ENCODE data around the gene ZNF529. TPM values are rescaled to one million over a fixed set of nuclear protein-coding genes. Genes with fewer than 3 reads are reported as not detected.
A peak's percentile ranks its signal among the peaks of the same experiment; 100 is the strongest.

Gene ZNF529
- total RNA-seq, 1 experiment from 2014 or later = 15.6 TPM

DNA sequence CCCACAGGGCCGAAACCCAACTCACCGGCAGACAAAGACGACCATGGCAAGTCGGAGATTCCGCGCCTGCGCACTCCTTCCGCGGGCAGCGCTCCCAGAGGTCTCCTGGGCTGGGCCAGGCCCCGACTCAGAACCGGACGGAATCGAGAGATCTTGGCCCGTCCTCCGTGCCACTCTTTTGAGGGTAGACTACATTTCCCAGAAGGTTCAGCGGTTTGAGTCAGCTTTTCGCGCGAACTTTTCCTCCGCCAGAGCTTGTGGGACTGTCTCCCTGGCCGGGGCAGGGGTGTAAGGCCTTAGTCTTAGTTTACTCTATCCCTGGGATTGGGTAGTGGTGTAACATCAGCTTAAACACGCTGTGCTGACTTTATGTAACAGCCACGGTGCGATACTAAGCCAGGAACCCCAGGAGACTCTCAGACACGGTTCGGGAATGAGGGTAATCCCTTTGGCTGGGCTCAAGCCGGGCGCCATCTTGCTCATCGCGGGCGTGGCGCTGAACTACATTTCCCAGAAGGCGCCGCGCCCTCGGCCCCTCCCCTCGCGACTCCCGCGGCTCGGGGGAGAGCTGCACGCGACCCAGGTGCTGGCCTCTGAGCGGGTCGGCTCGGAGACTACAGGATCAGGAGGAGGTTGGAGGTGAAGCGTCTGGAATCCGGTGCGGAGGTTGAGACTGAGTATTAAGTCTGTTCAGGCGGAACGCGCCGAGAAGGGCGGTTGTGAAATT is 44.7 kb downstream of the ZNF529 start, which contains the start of gene ZNF260:
Gene ZNF260 (minus strand): TSS at position 78 of the 727 bp plus-strand sequence. CDS start 13,033 bp downstream, outside the sequence.
- in situ Hi-C loops (cut with HindIII; ENCODE audit: low pct_unique_long_range_greater_than_20kb, low sequenced_read_pairs) (no loop called here), intact Hi-C loops (cut with micrococcal nuclease; ENCODE audit: unreplicated experiment) (no loop called here)
- peaks cover 39% of the 10 kb centered on the region for H3K9me3 ChIP-seq (ENCODE audit: control insufficient read depth, insufficient read depth, low read depth, low read length)
- peak within 1 kb of the TSS; percentile 72 to 95 for H3K4me3 ChIP-seq (ENCODE audit: low read depth in 2 of 2, low read length in 2 of 2)
- peaks cover 9% of the 10 kb centered on the region; the same call in 1 of the 2 replicates for H3K36me3 ChIP-seq (ENCODE audit: control insufficient read depth, insufficient read depth, low read length)
- H3K27me3 ChIP-seq (ENCODE audit: control insufficient read depth, insufficient read depth, low read length) = no peaks in the 10 kb centered on the region
- H3K27ac ChIP-seq (ENCODE audit: low read length) = peak within 1 kb of the TSS; percentile 95
- POLR2A ChIA-PET = interaction anchor here (0.6 to 1.0 kb wide), 4 partner anchors 16 to 962 kb away, joined by 3 to 8 read pairs (median 5); partner anchors contain the start of gene ZNF529
- TF ChIP-seq, protein P1, sequence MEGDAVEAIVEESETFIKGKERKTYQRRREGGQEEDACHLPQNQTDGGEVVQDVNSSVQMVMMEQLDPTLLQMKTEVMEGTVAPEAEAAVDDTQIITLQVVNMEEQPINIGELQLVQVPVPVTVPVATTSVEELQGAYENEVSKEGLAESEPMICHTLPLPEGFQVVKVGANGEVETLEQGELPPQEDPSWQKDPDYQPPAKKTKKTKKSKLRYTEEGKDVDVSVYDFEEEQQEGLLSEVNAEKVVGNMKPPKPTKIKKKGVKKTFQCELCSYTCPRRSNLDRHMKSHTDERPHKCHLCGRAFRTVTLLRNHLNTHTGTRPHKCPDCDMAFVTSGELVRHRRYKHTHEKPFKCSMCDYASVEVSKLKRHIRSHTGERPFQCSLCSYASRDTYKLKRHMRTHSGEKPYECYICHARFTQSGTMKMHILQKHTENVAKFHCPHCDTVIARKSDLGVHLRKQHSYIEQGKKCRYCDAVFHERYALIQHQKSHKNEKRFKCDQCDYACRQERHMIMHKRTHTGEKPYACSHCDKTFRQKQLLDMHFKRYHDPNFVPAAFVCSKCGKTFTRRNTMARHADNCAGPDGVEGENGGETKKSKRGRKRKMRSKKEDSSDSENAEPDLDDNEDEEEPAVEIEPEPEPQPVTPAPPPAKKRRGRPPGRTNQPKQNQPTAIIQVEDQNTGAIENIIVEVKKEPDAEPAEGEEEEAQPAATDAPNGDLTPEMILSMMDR (IDR thresholded peaks at IDR 0.05) = no peak
- TF ChIP-seq SIN3A (IDR thresholded peaks at IDR 0.05; ENCODE audit: borderline replicate concordance, insufficient read depth, low read depth, low read length) (peak; percentile 92; the same call in 1 of the 2 replicates), TCF7L2 (IDR thresholded peaks at IDR 0.05; ENCODE audit: low read depth, low read length) (0 out of 2 replicates have a peak, but pooled peaks have one; percentile 25), POLR2AphosphoS5 (IDR thresholded peaks at IDR 0.05; ENCODE audit: low read depth, low read length) (peak; percentile 94)
- TF ChIP-seq, protein P2, sequence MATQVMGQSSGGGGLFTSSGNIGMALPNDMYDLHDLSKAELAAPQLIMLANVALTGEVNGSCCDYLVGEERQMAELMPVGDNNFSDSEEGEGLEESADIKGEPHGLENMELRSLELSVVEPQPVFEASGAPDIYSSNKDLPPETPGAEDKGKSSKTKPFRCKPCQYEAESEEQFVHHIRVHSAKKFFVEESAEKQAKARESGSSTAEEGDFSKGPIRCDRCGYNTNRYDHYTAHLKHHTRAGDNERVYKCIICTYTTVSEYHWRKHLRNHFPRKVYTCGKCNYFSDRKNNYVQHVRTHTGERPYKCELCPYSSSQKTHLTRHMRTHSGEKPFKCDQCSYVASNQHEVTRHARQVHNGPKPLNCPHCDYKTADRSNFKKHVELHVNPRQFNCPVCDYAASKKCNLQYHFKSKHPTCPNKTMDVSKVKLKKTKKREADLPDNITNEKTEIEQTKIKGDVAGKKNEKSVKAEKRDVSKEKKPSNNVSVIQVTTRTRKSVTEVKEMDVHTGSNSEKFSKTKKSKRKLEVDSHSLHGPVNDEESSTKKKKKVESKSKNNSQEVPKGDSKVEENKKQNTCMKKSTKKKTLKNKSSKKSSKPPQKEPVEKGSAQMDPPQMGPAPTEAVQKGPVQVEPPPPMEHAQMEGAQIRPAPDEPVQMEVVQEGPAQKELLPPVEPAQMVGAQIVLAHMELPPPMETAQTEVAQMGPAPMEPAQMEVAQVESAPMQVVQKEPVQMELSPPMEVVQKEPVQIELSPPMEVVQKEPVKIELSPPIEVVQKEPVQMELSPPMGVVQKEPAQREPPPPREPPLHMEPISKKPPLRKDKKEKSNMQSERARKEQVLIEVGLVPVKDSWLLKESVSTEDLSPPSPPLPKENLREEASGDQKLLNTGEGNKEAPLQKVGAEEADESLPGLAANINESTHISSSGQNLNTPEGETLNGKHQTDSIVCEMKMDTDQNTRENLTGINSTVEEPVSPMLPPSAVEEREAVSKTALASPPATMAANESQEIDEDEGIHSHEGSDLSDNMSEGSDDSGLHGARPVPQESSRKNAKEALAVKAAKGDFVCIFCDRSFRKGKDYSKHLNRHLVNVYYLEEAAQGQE (IDR thresholded peaks at IDR 0.05; ENCODE audit: insufficient read depth in 1 of 2, low read depth in 2 of 2, low read length in 1 of 2) = peak in 1 of 2 experiments; percentile 18; a peak in 2 of 4 replicates
- TSS peak; percentile 87 for BruUV-seq (replicated peaks)
- peaks cover 4% of the 10 kb centered on the region; the same call in 1 of the 2 replicates for H3K4me1 ChIP-seq (ENCODE audit: control insufficient read depth, insufficient read depth, low read length)
- CTCF ChIA-PET = no interaction called here
- DNase-seq (ENCODE audit: low read depth, low spot score) (peak; percentile 97), ATAC-seq (peak; percentile 97)

DNA sequence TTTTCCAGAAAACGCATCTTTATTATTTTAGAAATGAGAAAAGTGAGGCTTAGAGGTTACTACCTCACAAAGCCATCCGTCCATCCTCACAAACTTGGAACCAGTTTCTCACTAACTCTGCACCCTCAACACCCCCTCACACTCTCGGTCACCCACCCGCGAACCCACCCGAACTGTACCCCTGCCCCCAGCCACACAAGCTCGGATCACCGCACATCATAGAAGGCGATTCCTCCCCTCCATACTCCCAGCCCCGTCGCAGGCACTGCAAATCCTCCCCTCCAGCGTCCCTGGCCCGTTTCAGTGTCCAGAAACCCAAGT is 45.3 kb downstream of the ZNF529 start:
- ATAC-seq (peak; percentile 39), DNase-seq (ENCODE audit: low read depth, low spot score) (no peak)
- peaks cover 4% of the 10 kb centered on the region; the same call in 1 of the 2 replicates for H3K4me1 ChIP-seq (ENCODE audit: control insufficient read depth, insufficient read depth, low read length)
- peak overlapping the region; percentile 72 to 95 for H3K4me3 ChIP-seq (ENCODE audit: low read depth in 2 of 2, low read length in 2 of 2)
- no TSS peak for BruUV-seq (replicated peaks)
- TF ChIP-seq SIN3A (IDR thresholded peaks at IDR 0.05; ENCODE audit: borderline replicate concordance, insufficient read depth, low read depth, low read length) = no peak
- TF ChIP-seq TCF7L2 (IDR thresholded peaks at IDR 0.05; ENCODE audit: low read depth, low read length) = no peak
- no peak for TF ChIP-seq POLR2AphosphoS5 (IDR thresholded peaks at IDR 0.05; ENCODE audit: low read depth, low read length)
- TF ChIP-seq, protein P2 (IDR thresholded peaks at IDR 0.05; ENCODE audit: insufficient read depth in 1 of 2, low read depth in 2 of 2, low read length in 1 of 2) = no peak
- TF ChIP-seq, protein P1 (IDR thresholded peaks at IDR 0.05) = no peak
- peaks cover 43% of the 10 kb centered on the region for H3K9me3 ChIP-seq (ENCODE audit: control insufficient read depth, insufficient read depth, low read depth, low read length)
- H3K27me3 ChIP-seq (ENCODE audit: control insufficient read depth, insufficient read depth, low read length) = no peaks in the 10 kb centered on the region
- peaks cover 9% of the 10 kb centered on the region; the same call in 1 of the 2 replicates for H3K36me3 ChIP-seq (ENCODE audit: control insufficient read depth, insufficient read depth, low read length)
- intact Hi-C loops (cut with micrococcal nuclease; ENCODE audit: unreplicated experiment) = no loop called here
- CTCF ChIA-PET = no interaction called here
- peak overlapping the region; percentile 95 for H3K27ac ChIP-seq (ENCODE audit: low read length)
- in situ Hi-C loops (cut with HindIII; ENCODE audit: low pct_unique_long_range_greater_than_20kb, low sequenced_read_pairs) = no loop called here
- POLR2A ChIA-PET = interaction anchor here (0.6 kb wide), 2 partner anchors 45 to 102 kb away, joined by 3 to 8 read pairs; partner anchors contain the start of gene ZNF529

Measured in Panc1 (cell line).